IPS-15b (cell line): ENCODE results near the gene CHTF8.

Experiments
- H3K27me3 ChIP-seq: one replicate; pipeline ENCODE4 v1.6.1; 2013; ENCODE audit warnings: low read length; ENCODE audit not compliant: control insufficient read depth, insufficient read depth
- H3K36me3 ChIP-seq: one replicate; pipeline ENCODE4 v1.6.1; 2013; ENCODE audit warnings: low read length; ENCODE audit not compliant: control insufficient read depth, insufficient read depth
- H3K4me1 ChIP-seq: one replicate; pipeline ENCODE4 v1.6.1; 2013; ENCODE audit warnings: mild to moderate bottlenecking, low read length; ENCODE audit not compliant: control insufficient read depth, insufficient read depth
- H3K4me3 ChIP-seq: one replicate; pipeline ENCODE4 v1.5.1; 2013; ENCODE audit warnings: low read depth, low read length
- H3K9ac ChIP-seq: one replicate; pipeline ENCODE4 v1.6.1; 2013; ENCODE audit warnings: low read depth, mild to moderate bottlenecking, low read length
- H3K9me3 ChIP-seq: one replicate; pipeline ENCODE4 v1.6.1; 2013; ENCODE audit warnings: mild to moderate bottlenecking, low read length; ENCODE audit not compliant: control insufficient read depth, insufficient read depth

CHTF8 gene

DNA sequence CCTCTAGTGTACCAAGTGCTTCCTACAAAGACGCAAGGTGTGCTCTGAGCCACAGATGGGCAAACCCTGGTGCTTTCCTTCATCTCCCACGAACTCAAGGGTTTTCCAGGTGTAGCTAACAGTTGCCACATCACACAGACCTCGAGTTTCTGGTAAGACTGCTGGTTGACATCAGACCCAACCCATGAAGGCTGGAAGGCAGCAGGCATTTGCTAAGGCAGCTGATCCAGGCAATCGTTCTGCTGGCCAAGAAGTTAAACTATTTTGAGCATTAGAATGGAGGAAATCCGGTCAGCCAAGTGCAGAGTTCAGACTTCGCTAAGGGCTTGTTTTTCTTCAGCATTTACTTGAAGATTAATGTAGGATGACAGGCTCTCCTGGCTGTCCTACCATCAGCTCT, 15.5 kb downstream of the CHTF8 start:
- no peaks in the 10 kb centered on the region for H3K4me1 ChIP-seq
- no peaks in the 10 kb centered on the region for H3K9me3 ChIP-seq
- H3K9ac ChIP-seq: no peak overlapping the region
- peaks cover 69% of the 10 kb centered on the region for H3K36me3 ChIP-seq
- H3K4me3 ChIP-seq: no peak overlapping the region
- H3K27me3 ChIP-seq: no peaks in the 10 kb centered on the region

DNA sequence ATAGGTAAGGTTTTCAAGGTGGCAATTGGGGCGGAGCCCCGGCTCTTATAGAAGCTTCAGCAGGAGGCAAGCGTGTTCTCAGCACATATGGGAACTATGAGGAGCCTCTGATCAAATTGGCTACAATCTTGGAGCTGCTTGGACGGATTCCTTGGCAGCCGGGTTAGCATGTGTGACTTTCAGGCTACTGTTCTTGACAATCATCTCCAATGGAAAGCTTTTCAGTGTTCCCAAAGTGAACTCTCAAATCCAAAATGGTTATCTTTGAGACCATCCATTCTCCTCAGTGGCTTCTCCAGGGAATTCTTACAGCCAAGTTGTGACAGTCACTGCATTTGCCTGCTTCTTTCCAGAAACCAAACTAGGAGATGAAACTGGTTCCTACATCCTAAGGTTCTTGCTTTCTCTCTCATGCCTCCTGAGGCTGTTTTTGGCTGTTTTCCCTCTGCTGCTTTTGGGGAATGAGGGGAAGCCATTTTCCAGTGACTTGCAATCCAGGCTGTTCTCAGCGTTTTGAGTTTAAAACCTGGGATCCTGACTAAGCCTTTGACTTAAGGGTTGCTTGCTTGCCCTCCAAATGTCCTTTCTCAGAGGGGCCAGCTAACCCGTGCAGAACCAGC, 16.0 kb downstream of the CHTF8 start:
- H3K9ac ChIP-seq: no peak overlapping the region
- no peaks in the 10 kb centered on the region for H3K4me1 ChIP-seq
- peaks cover 75% of the 10 kb centered on the region for H3K36me3 ChIP-seq
- H3K4me3 ChIP-seq: no peak overlapping the region
- no peaks in the 10 kb centered on the region for H3K9me3 ChIP-seq
- H3K27me3 ChIP-seq: no peaks in the 10 kb centered on the region

DNA sequence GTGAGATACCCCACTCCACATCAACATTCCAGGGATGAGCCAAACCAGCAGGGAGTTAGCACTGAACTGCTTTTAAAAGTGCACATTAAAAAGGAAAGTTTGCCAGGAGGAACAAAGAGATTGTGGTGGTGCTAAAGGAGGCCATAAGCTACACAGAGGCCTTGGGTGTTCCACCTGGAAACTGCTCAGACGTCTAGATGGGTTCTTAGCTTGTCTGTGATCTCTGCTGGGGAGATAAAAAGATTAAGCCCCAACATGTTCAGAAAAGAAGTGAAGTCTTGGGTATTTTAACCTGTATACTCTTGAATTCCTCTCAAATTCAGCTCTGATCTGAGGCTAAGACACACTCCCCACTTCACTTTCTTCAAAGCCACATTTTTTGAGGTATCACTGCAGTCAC, 16.6 kb downstream of the CHTF8 start:
- no peaks in the 10 kb centered on the region for H3K9me3 ChIP-seq
- H3K4me1 ChIP-seq: no peaks in the 10 kb centered on the region
- no peak overlapping the region for H3K4me3 ChIP-seq
- no peaks in the 10 kb centered on the region for H3K27me3 ChIP-seq
- no peak overlapping the region for H3K9ac ChIP-seq
- peaks cover 73% of the 10 kb centered on the region for H3K36me3 ChIP-seq

DNA sequence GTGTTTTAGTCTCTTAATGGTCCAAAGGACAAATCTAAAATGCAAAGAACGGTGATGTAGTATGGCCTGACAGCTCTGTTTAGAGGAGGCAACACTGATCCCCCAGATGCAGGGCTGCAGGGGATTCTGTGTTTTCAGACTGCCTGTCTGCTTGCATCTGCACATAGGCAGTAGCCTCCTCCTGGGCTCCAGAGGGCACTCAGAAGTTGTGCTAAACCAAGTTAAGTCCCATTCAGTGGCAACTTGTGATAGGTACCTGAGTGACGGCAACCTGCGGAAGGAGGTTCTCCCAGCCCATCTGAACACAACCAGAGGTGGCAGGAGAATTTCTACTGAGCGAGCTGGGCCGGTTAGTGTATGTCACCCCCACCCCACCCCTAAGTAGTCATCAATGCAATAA, 17.0 kb downstream of the CHTF8 start:
- H3K36me3 ChIP-seq: peaks cover 73% of the 10 kb centered on the region
- H3K9me3 ChIP-seq: no peaks in the 10 kb centered on the region
- no peak overlapping the region for H3K9ac ChIP-seq
- no peaks in the 10 kb centered on the region for H3K27me3 ChIP-seq
- no peak overlapping the region for H3K4me3 ChIP-seq
- no peaks in the 10 kb centered on the region for H3K4me1 ChIP-seq

DNA sequence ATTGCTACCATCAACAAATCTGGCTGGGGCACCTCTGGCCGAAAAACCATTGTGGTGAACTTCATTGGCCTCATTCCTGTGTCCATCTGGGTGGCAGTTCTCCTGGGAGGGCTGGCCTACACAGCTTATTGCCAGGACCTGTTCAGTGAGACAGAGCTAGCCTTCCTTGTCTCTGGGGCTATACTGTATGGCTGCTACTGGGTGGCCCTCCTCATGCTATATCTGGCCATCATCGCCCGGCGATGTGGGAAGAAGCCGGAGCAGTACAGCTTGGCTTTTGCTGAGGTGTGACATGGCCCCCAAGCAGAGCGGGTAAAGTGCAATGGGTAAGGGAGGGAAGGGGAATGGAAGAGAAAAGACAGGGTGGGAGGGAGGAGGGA, 17.4 kb downstream of the CHTF8 start:
- no peaks in the 10 kb centered on the region for H3K9me3 ChIP-seq
- H3K4me3 ChIP-seq: no peak overlapping the region
- H3K27me3 ChIP-seq: no peaks in the 10 kb centered on the region
- H3K9ac ChIP-seq: no peak overlapping the region
- H3K36me3 ChIP-seq: peaks cover 71% of the 10 kb centered on the region
- no peaks in the 10 kb centered on the region for H3K4me1 ChIP-seq

DNA sequence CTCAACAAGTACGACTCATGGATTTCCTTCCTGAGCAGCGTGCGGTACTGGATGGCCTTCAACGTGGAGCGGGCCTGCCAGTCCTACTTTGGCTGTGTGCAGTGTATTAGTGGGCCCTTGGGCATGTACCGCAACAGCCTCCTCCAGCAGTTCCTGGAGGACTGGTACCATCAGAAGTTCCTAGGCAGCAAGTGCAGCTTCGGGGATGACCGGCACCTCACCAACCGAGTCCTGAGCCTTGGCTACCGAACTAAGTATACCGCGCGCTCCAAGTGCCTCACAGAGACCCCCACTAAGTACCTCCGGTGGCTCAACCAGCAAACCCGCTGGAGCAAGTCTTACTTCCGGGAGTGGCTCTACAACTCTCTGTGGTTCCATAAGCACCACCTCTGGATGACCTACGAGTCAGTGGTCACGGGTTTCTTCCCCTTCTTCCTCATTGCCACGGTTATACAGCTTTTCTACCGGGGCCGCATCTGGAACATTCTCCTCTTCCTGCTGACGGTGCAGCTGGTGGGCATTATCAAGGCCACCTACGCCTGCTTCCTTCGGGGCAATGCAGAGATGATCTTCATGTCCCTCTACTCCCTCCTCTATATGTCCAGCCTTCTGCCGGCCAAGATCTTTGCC, 17.9 kb downstream of the CHTF8 start:
- Histone ChIP-seq H3K4me3 (no peak overlapping the region), H3K36me3 (peaks cover 71% of the 10 kb centered on the region), H3K9ac (no peak overlapping the region), H3K4me1 (no peaks in the 10 kb centered on the region), H3K27me3 (no peaks in the 10 kb centered on the region), H3K9me3 (no peaks in the 10 kb centered on the region)

DNA sequence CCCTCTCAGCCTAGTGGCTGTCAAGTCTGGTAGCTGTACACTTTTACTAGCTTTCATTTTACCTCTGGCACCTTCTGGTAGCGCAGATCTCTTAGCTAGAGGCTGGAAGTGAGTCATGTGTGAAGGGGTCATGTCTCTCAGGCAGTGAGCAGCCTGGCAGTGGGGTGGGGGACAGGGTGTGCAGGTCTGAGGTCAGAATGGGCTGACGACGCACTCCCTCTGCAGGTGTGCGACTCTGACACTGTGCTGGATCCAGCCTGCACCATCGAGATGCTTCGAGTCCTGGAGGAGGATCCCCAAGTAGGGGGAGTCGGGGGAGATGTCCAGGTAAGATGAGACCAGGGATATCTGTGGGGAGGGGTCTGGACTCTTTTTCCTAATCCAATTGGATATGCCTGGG, 19.2 kb downstream of the CHTF8 start:
- Histone ChIP-seq H3K9me3 (no peaks in the 10 kb centered on the region), H3K4me3 (no peak overlapping the region), H3K36me3 (peaks cover 67% of the 10 kb centered on the region), H3K4me1 (peaks cover 5% of the 10 kb centered on the region), H3K9ac (no peak overlapping the region), H3K27me3 (no peaks in the 10 kb centered on the region)

DNA sequence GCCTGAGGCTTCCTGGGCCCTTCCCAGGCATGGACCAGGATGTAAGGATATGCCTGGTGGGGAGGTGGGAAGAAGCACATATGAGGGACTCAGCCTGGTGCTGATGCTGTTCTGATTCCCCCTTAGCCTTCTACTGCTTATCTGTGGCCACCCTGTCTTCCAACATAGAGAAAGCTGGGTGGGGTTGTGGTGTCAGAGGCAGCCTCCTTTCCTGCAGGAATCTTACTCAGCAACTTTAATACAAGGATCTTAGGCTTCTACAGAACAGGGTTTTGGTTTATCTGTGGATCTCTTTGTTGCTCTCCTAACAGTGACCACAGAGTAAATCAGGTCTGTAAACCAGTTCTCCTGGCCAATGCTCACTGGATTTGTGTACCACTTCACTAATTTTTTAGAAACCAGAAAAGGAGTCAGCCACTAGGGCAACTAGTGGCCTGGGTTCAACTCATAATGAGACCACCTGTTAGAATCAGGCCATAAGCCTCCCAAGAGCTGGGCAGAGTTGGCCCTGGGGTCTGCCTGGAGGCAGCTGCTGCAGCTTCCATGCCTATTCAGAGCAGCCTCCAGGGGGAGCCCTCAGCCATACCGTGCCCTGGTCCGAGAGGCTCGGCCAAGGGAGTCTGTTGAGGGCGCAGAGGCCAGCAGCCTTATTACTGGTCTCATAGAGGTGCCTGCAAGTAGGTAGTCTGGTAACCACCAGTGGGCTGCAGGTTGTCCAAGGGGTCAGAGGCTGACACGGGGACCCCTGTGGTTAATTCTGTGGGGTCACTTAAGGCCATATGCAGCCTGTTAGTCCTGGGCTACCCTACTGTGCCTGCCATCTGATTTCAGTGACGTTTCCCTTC, 19.9 kb downstream of the CHTF8 start:
- H3K9ac ChIP-seq: no peak overlapping the region
- no peaks in the 10 kb centered on the region for H3K9me3 ChIP-seq
- peaks cover 5% of the 10 kb centered on the region for H3K4me1 ChIP-seq
- H3K27me3 ChIP-seq: no peaks in the 10 kb centered on the region
- H3K36me3 ChIP-seq: peaks cover 65% of the 10 kb centered on the region
- no peak overlapping the region for H3K4me3 ChIP-seq

DNA sequence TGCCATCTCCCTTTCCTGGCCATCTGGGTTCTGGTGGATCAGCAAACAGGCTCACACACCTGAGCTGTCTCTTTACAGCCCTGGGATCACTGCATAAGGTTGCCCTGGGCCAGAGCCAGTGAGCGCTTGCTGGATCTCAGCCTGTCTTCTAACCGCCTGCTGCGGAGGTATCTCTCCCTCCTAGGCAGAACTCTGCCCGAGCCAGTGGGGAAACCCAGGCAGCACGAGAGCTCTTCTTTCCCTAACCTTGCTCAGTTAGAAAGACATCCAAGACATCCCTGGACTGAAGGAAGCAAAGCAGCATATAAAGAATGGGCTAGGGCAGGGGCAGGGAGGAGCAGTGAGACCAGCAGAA, 20.5 kb downstream of the CHTF8 start:
- H3K4me3 ChIP-seq: no peak overlapping the region
- H3K9ac ChIP-seq: no peak overlapping the region
- H3K9me3 ChIP-seq: no peaks in the 10 kb centered on the region
- peaks cover 5% of the 10 kb centered on the region for H3K4me1 ChIP-seq
- H3K27me3 ChIP-seq: no peaks in the 10 kb centered on the region
- peaks cover 62% of the 10 kb centered on the region for H3K36me3 ChIP-seq

DNA sequence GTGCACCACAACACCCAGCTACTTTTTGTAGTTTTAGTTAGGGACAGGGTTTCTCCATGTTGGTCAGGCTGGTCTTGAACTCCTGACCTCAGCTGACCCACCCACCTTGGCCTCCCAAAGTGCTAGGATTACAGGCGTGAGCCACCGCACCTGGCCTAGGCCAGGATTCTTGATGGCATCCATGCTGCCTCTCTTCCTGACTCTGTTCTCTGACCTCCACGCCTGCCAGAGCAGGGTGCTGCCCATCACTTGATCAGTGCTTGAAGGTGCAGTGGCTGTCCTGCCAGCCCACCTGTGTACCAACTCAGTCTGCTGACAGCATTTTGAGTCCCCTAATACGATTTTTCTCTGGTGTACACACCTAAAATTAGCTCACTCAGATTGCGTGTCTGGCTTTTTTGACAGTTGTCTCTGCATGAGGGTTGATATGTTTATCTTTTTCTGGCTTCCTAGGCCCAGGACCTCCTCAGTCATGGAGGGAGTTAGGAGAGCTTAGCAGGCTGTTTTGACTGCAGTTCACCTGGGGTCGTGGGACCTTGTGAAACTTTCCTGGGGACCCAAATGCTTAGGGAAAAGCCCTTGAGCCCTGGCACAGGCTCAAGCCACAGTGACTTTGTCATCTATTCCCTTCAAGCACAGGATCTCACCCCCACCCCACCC, 21.0 kb downstream of the CHTF8 start:
- Histone ChIP-seq H3K4me1 (peaks cover 5% of the 10 kb centered on the region), H3K9me3 (no peaks in the 10 kb centered on the region), H3K36me3 (peaks cover 58% of the 10 kb centered on the region), H3K4me3 (no peak overlapping the region), H3K9ac (no peak overlapping the region), H3K27me3 (no peaks in the 10 kb centered on the region)

DNA sequence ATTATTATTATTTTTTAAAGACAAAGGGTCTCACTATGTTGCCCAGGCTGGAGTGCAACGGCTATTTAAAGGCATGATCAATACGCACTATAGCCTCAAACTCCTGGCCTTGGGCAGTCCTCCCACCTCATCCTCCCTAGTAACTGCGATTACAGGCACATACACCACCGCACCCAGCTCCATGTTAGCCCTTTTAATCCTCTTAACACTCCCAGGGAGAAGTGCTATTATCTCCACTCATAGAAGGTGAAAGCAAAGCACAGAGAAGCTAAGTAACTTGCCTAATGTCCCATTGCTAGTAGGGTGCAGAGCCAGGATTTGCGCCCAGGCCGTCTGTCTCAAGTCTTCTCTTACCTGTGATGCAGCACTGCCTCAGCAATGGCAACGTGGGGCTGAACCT, 22.0 kb downstream of the CHTF8 start:
- no peaks in the 10 kb centered on the region for H3K9me3 ChIP-seq
- H3K9ac ChIP-seq: no peak overlapping the region
- no peaks in the 10 kb centered on the region for H3K27me3 ChIP-seq
- peaks cover 5% of the 10 kb centered on the region for H3K4me1 ChIP-seq
- no peak overlapping the region for H3K4me3 ChIP-seq
- peaks cover 51% of the 10 kb centered on the region for H3K36me3 ChIP-seq
